ENCODE data around the gene EDARADD. TPM values are rescaled to one million over a fixed set of nuclear protein-coding genes. Genes with fewer than 3 reads are reported as not detected.

The EDARADD gene
- total RNA-seq, 1 donor from 2014 or later: 4.2 TPM

GRCh38 chr1:236530286-236530685 is 136.2 kb downstream of the EDARADD start:
- no peaks in the 10 kb centered on the region for H3K27me3 ChIP-seq (ENCODE audit: control insufficient read depth, insufficient read depth, low read length)
- TF ChIP-seq CTCF (IDR thresholded peaks at IDR 0.05; ENCODE audit: insufficient read depth, low read length, poor library complexity, severe bottlenecking): no peak
- no peaks in the 10 kb centered on the region for H3K36me3 ChIP-seq (ENCODE audit: control insufficient read depth, insufficient read depth, low read length)
- no peak overlapping the region for H3K4me3 ChIP-seq (ENCODE audit: low read depth, low read length)
- no peak for DNase-seq (ENCODE audit: low read depth)

GRCh38 chr1:236530959-236531358 is 136.9 kb downstream of the EDARADD start:
- no peak overlapping the region for H3K4me3 ChIP-seq (ENCODE audit: low read depth, low read length)
- H3K27me3 ChIP-seq (ENCODE audit: control insufficient read depth, insufficient read depth, low read length): no peaks in the 10 kb centered on the region
- no peaks in the 10 kb centered on the region for H3K36me3 ChIP-seq (ENCODE audit: control insufficient read depth, insufficient read depth, low read length)
- DNase-seq (ENCODE audit: low read depth): no peak
- no peak for TF ChIP-seq CTCF (IDR thresholded peaks at IDR 0.05; ENCODE audit: insufficient read depth, low read length, poor library complexity, severe bottlenecking)

DNA sequence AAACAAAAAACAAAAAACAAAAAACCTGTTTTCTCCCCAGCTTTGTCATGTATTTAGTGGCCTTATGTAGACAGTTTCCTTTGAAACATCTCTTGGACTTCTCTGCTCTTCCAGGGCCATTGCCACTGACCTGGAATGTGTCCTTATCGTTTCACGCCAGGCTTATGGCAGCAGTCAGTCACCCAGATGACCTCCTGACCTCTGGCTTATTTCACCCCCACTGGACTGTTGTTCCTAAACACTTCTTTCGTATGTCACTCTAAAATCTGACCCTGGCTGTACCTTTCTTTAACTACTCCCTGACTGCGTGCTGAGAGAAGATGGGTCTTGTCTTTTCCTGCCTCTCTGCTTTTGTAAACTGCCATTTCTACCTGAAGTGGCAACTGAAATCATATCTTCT is 138.8 kb downstream of the EDARADD start:
- no peak for TF ChIP-seq CTCF (IDR thresholded peaks at IDR 0.05; ENCODE audit: insufficient read depth, low read length, poor library complexity, severe bottlenecking)
- Histone ChIP-seq H3K36me3 (ENCODE audit: control insufficient read depth, insufficient read depth, low read length) (no peaks in the 10 kb centered on the region), H3K4me3 (ENCODE audit: low read depth, low read length) (no peak overlapping the region), H3K27me3 (ENCODE audit: control insufficient read depth, insufficient read depth, low read length) (no peaks in the 10 kb centered on the region)
- DNase-seq (ENCODE audit: low read depth): no peak

GRCh38 chr1:236534151-236534651 is 140.1 kb downstream of the EDARADD start:
- no peaks in the 10 kb centered on the region for H3K27me3 ChIP-seq (ENCODE audit: control insufficient read depth, insufficient read depth, low read length)
- no peak for TF ChIP-seq CTCF (IDR thresholded peaks at IDR 0.05; ENCODE audit: insufficient read depth, low read length, poor library complexity, severe bottlenecking)
- H3K36me3 ChIP-seq (ENCODE audit: control insufficient read depth, insufficient read depth, low read length): peaks cover 1% of the 10 kb centered on the region
- DNase-seq (ENCODE audit: low read depth): peak; percentile 21
- no peak overlapping the region for H3K4me3 ChIP-seq (ENCODE audit: low read depth, low read length)

Other genes with a start within 250 kb of the EDARADD start
- 4.5 and 11.9 TPM in 2 replicates for gene ERO1B, start 112.3 kb upstream of the EDARADD start, total RNA-seq
- gene LGALS8, start 129.7 kb downstream of the EDARADD start, total RNA-seq: 53.6 and 62.0 TPM in 2 replicates
- 27.4 and 31.0 TPM in 2 replicates for gene HEATR1, start 210.2 kb downstream of the EDARADD start, total RNA-seq

Measured in kidney epithelial cell (primary cell).